Ishikawa (cell line): ENCODE results near the gene AMPH.

Experiments used
- CEBPB ChIP-seq: IDR thresholded peaks from 2 replicates; pipeline ENCODE4 v1.6.1; 2012
- EP300 ChIP-seq: IDR thresholded peaks from 2 replicates; pipeline ENCODE4 v1.6.1; 2012; ENCODE audit warnings: borderline replicate concordance

GRCh38 chr7:38438970-38439369, 192.2 kb downstream of the AMPH start:
- TF ChIP-seq CEBPB, result no peak
- no peak for TF ChIP-seq EP300
